HG03095 (cell line): ENCODE data around the gene PHF2.

Source experiments
- ATAC-seq: cut with Tn5 transposase; IDR thresholded peaks from one replicate; pipeline ENCODE4 v1.9.1; 2021; ENCODE audit warnings: moderate library complexity; ENCODE audit not compliant: unreplicated experiment

The PHF2 gene

GRCh38 chr9:93585695-93586094 is 9.3 kb downstream of the PHF2 start:
- ATAC-seq: no peak

DNA sequence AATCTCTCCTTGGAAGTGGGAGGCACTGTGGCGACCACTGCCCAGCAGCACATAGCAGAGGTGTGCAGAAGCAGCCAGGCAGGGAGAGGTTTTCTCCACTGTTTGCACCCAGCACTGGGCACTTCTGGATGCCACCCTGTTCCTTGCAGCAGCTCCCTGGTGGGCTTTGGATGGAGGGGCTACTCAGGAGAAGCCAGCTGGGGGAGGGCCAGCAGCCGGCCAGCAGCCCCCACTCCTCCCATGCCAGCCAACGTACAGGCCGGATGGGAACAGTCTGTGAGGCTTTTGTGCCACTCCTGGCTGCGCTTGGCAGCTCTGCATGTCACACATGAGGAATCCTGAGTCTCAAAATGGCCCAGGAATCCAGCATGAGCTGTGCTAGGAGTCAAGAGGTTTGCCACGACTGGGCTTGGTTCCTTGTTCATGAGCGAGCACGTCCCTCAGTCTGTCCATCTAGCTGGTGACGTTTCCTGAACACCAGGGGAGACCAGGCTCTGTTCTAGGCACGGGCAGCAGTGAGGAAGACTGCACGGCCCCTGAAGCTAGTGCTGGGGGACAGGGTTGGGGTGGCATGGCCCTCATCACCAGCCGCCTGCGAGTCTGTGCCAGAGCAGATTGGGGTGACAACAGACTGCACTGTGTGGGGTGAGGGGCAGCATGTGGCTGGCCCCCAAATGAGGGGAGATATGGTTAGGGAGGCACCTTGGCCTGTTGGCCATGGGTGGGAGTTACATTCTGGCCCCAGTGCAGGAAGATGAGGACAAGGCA is 10.1 kb downstream of the PHF2 start:
- ATAC-seq: no peak

DNA sequence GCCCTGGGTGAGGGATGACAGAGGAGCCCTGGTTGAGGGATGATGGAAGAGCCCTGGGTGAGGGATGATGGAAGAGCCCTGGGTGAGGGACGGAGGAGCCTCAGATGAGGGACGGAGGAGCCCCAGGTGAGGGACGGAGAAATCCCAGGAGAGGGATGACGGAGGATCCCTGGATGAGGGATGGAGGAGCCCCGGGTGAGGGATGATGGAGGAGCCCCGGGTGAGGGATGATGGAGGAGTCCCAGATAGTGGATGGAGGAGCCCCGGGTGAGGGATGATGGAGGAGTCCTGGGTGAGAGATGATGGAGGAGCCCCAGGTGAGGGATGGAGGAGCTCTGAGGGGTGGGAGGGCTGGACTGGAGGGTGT is 10.9 kb downstream of the PHF2 start:
- ATAC-seq: no peak

GRCh38 chr9:93587651-93588347 is 11.4 kb downstream of the PHF2 start:
- no peak for ATAC-seq

- ATAC-seq: no peak
These were observed 12.5 kb downstream of the PHF2 start for GRCh38 chr9:93588641-93589609.

- ATAC-seq: no peak
These were observed 13.3 kb downstream of the PHF2 start for GRCh38 chr9:93589688-93590087.

GRCh38 chr9:93590609-93591234 is 14.3 kb downstream of the PHF2 start:
- ATAC-seq: no peak

DNA sequence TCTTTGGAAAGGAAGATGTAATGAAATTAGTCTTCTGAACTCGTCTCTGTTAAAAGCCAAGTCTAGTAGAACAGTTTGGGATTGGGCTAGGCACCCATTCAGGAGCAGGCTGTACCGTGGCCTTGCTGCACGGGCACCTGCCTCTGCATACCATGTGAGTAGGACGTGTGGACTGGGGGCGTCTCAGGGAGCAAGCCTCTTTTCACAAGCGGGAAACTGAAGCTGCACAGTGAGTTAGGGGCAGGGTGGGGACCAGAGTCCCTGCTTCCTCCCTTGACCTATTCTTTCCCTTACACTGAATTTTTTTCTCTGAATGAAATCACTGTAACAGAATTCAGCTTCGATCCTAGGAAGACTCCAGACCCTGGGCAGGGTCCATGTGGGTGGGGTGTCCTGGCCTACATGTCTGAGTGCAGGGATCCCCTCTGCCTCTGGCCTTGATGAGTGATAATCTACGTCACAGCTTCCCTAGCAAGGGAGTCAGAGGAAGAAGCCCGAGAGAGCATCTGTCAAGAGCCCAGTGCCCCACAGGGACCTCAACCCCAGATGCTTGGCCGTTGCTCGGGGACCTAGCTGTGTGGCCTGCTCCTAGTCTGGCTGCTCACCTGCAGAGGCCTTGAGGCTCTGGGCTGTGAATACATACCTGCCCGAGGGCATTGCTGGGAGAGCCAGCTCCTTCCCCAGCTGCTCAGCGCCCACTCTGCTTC is 15.1 kb downstream of the PHF2 start:
- ATAC-seq: no peak

DNA sequence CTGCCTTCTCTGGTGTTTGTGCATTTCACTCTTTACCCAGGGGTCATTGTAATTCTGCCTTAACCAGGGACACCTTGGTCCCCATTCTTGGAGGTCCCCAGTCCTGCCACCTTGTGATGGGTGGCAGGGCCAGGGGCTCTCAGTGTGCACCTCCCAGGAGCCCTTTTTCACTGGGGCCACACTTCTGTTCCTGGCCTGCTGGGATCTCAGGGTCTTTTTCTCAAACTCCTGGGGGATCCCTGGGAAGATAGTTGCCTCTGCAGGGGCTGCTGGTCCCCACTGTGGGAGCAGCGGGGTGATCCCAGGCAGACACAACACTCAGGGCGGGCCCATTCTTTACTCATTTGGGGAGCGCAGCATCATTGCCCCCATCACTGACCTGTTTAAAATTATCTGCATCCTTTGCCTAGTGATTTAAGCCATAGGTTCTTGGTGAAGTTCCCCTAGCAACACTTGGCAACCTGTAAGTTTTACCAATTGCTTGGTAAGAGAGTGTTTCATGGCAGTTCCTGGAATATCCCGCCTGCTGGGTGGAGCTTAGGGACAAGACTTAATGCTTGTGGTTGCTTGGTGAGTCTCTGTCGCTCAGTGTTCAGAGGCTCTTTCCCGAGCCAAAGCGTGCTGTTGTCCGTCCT is 15.7 kb downstream of the PHF2 start:
- no peak for ATAC-seq

DNA sequence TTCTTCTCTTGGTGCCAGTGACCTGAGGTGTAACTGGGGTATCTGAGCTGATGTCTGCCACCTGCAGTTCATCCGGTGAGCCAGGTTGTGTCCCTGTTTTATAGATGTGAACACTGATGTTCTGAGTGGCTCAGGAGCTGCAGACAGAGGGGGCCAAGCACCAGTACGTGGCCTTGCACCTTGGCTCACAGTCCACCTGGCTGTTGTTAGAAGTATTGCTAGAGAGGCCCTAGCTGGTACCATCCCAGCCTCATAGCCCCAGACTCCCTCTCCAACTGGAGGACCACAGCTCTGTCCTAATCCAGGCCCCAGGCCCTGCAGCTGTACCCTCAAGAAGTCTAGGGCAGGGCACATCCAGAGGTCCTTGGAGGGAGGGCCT is 16.2 kb downstream of the PHF2 start:
- ATAC-seq: no peak

GRCh38 chr9:93593144-93593658 is 16.8 kb downstream of the PHF2 start:
- ATAC-seq: no peak

DNA sequence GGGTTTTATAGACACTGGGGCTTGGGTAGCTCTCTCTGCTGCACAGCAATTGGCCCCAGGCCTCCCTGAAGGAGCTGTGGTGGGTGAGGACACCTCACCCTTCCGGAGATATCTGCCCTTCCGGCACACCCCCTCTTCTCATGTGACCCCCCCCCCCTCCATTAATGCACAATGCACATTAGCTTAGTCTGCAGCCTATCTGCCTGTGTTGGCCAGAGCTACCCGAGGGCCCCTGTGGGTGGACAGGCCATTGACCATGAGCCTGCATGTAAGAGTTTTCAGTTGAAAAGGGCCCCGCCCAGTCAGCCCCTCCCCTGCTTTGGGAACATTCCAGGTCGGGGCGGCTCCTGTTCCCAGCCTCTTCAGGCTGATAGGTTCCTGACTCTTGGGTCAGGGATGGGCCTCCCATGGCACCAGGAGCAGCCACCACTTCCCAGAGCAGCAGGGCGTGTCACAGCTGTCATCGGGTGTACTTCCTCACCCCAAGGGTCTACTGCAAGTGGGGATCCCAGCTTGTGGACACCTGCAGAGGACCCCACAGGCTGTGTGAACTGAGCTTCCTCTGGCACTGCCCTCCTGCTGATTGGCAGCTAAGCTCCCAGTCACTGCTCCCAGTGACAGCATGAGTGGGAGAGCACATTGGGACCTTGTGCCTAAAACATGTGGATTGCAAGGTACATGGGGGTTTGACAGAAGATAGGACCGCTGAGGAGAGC is 17.8 kb downstream of the PHF2 start:
- no peak for ATAC-seq

- no peak for ATAC-seq
These were observed 19.1 kb downstream of the PHF2 start for GRCh38 chr9:93595461-93595860.

- ATAC-seq: no peak
These were observed 19.5 kb downstream of the PHF2 start for GRCh38 chr9:93595861-93596365.

- no peak for ATAC-seq
These were observed 20.0 kb downstream of the PHF2 start for GRCh38 chr9:93596399-93596798.

GRCh38 chr9:93597142-93597706 is 20.8 kb downstream of the PHF2 start:
- no peak for ATAC-seq

DNA sequence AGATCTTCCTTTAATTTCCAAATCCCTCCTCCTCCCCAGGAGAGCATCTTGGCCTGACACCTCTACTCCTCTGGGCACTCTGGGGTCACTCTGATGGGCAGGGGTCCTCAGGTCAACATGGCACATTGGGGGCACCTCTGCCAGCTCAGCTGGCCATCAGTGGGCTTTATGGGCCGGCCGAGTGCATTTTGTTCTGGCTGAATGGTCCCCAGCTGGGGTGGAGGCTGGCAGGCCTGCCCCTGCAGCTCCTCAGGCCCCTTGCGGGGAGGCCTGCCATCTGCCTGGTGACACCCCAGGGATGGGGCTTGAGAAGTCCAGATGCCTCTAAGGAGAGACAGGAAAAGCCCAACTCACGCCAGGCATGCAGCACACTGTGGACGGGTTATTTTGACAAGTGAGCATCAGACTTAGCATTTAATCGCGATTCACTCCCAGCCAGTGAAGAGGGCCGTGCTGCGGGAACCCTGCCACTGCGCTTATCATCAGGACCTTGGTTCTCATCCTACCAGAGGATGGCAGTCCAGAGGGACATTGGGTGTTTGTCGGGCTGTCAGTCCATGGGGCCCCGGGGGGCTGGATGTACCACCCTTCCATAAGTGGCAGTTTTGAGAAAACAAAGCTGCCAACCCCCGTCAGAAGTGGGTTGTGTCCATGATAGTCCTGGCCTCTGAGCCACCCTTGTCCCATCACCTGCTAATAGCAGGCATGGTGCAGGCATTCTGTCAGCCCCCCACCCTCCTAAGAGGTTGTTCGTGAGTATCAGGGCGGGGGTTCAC is 21.7 kb downstream of the PHF2 start:
- ATAC-seq: no peak
